ENCODE data around the gene CCDC28B. TPM values are rescaled to one million over a fixed set of nuclear protein-coding genes. Genes with fewer than 3 reads are reported as not detected.

CCDC28B gene
- total and polyA plus RNA-seq, 2 donors (not counting 1 experiment from before 2014, with no cell fraction given), result 10.1 to 12.4 TPM

DNA sequence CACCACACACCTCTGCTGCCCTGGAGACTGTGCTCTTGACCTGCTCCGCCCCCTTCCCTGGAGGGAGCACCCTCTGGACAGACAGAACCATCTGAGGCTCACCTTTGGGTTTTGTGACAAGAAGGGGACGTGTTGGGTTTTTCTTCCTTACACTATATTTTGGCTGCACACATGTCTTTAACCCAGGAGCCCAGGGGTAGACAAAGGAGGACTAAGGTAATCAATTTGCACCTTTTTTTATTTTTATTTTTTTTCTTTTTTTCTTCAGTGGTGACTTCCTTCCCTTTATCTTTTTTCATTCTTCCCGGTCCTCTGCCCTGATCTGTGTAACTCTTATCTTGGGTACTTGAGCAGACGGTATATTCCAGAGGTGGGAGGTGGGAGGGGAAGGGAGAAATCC is 29.4 kb upstream of the CCDC28B start:
- no peak overlapping the region for H3K4me3 ChIP-seq (replicated peaks in 1 of 4; ENCODE audit: control extremely low read depth in 1 of 4, insufficient read depth in 1 of 4, low read depth in 3 of 4, low read length in 4 of 4)
- no peak overlapping the region for H2AFZ ChIP-seq (ENCODE audit: low read length)
- DNase-seq (ENCODE audit: low read depth in 2 of 2), result no peak
- no peaks in the 10 kb centered on the region for H3K27me3 ChIP-seq (ENCODE audit: control insufficient read depth, insufficient read depth, low read length)
- no peak overlapping the region for H3K9ac ChIP-seq (ENCODE audit: insufficient read depth, low read length)
- no peak overlapping the region for H3K4me2 ChIP-seq (ENCODE audit: extremely low read depth, insufficient read depth, low read length)
- no peaks in the 10 kb centered on the region for H4K20me1 ChIP-seq (ENCODE audit: control insufficient read depth, extremely low read depth, insufficient read depth, low read length)
- no peak overlapping the region for H3K27ac ChIP-seq (ENCODE audit: insufficient read depth, low read length)
- no peaks in the 10 kb centered on the region for H3K79me2 ChIP-seq (ENCODE audit: control insufficient read depth, insufficient read depth, low read length)
- TF ChIP-seq EZH2 (IDR thresholded peaks at IDR 0.05; ENCODE audit: low read length, missing control alignments), result no peak
- TF ChIP-seq, protein P1, sequence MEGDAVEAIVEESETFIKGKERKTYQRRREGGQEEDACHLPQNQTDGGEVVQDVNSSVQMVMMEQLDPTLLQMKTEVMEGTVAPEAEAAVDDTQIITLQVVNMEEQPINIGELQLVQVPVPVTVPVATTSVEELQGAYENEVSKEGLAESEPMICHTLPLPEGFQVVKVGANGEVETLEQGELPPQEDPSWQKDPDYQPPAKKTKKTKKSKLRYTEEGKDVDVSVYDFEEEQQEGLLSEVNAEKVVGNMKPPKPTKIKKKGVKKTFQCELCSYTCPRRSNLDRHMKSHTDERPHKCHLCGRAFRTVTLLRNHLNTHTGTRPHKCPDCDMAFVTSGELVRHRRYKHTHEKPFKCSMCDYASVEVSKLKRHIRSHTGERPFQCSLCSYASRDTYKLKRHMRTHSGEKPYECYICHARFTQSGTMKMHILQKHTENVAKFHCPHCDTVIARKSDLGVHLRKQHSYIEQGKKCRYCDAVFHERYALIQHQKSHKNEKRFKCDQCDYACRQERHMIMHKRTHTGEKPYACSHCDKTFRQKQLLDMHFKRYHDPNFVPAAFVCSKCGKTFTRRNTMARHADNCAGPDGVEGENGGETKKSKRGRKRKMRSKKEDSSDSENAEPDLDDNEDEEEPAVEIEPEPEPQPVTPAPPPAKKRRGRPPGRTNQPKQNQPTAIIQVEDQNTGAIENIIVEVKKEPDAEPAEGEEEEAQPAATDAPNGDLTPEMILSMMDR (conservative IDR thresholded peaks at IDR 0.05 in 1 of 2, IDR thresholded peaks at IDR 0.05 in 1 of 2; ENCODE audit: low read depth in 1 of 2, low read length in 2 of 2), result no peak
- no peaks in the 10 kb centered on the region for H3K4me1 ChIP-seq (ENCODE audit: control insufficient read depth, extremely low read depth, insufficient read depth, low read length)
- peaks cover 8% of the 10 kb centered on the region for H3K36me3 ChIP-seq (ENCODE audit: control insufficient read depth, insufficient read depth, low read length)
- H3K9me3 ChIP-seq (ENCODE audit: control insufficient read depth, insufficient read depth, low read depth, low read length), result no peaks in the 10 kb centered on the region

DNA sequence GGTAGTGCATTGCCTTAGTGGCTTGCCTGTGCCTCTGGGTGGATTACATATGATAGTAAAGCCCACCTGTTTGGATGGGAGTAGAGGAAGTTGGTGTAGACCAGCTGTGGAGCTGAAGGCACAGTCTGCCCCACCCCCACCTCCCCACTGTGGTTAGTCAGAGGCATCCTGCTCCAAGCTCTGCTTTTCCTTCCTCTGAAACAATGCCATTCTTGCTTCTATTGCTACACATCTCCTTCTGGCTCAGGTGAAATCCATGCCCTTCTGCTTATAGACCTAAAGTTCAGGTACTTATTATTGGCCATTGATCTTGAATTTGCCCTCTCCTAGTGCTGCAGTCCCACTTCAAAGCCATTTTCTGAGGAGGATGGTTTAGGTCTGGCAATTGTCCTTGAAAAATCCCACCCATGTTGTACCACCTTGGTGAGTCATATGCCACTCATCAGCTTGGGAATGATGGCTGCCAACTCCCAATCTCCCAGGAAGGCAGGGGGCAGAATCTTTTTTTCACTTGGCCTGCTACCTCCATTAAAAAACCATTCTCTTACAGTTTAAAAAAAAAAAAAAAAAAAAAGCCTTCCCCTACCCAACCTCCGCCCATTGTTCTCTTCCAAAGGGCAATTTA is 27.7 kb upstream of the CCDC28B start:
- H3K4me1 ChIP-seq (ENCODE audit: control insufficient read depth, extremely low read depth, insufficient read depth, low read length), result no peaks in the 10 kb centered on the region
- no peak overlapping the region for H3K27ac ChIP-seq (ENCODE audit: insufficient read depth, low read length)
- no peaks in the 10 kb centered on the region for H3K79me2 ChIP-seq (ENCODE audit: control insufficient read depth, insufficient read depth, low read length)
- H3K27me3 ChIP-seq (ENCODE audit: control insufficient read depth, insufficient read depth, low read length), result no peaks in the 10 kb centered on the region
- H2AFZ ChIP-seq (ENCODE audit: low read length), result no peak overlapping the region
- H3K9me3 ChIP-seq (ENCODE audit: control insufficient read depth, insufficient read depth, low read depth, low read length), result no peaks in the 10 kb centered on the region
- H3K36me3 ChIP-seq (ENCODE audit: control insufficient read depth, insufficient read depth, low read length), result peaks cover 8% of the 10 kb centered on the region
- TF ChIP-seq, protein P1 (conservative IDR thresholded peaks at IDR 0.05 in 1 of 2, IDR thresholded peaks at IDR 0.05 in 1 of 2; ENCODE audit: low read depth in 1 of 2, low read length in 2 of 2), result no peak
- TF ChIP-seq EZH2 (IDR thresholded peaks at IDR 0.05; ENCODE audit: low read length, missing control alignments), result no peak
- peak in 1 of 2 donors; percentile 18 for DNase-seq (ENCODE audit: low read depth in 2 of 2)
- no peak overlapping the region for H3K4me3 ChIP-seq (replicated peaks in 1 of 4; ENCODE audit: control extremely low read depth in 1 of 4, insufficient read depth in 1 of 4, low read depth in 3 of 4, low read length in 4 of 4)
- H3K4me2 ChIP-seq (ENCODE audit: extremely low read depth, insufficient read depth, low read length), result no peak overlapping the region
- H3K9ac ChIP-seq (ENCODE audit: insufficient read depth, low read length), result no peak overlapping the region
- H4K20me1 ChIP-seq (ENCODE audit: control insufficient read depth, extremely low read depth, insufficient read depth, low read length), result no peaks in the 10 kb centered on the region

DNA sequence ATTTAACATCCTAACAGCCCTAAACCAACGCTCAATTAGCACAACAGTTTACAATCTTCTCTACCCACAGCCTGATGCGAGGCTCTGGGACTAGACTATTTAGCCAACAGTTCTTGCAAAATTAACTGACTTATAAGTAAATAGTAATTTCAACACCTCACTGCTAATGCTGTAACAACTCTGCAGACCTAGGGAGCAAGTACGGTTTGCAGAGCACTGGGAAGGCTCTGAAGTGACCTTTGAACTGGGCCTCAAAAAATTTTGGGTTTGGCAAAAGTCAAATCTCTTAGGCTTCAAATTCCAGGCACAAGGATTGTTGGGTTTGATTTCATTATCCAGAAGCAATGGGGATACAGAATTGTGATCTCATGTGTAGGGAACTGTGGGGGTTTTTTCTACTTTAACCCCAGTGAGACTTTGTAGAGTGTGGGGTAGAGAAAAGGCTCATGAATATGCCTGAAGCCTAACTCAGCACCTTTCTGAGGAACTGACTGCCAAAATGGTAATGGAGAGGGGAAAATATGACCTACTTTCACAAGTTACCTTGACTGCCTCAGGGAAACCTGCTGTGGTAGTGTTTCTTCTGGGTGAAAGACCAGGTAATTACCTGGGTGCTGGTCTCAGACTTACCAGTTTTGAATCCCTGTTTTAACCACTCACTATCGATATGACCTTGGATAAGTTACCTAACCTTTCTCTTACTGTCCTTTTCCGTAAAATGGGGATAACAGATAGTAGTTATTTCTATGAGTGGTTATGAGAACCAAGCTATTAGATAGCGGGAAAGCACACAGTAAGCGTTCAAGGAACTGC is 21.8 kb upstream of the CCDC28B start:
- H3K9me3 ChIP-seq (ENCODE audit: control insufficient read depth, insufficient read depth, low read depth, low read length), result no peaks in the 10 kb centered on the region
- peaks cover 31% of the 10 kb centered on the region for H3K79me2 ChIP-seq (ENCODE audit: control insufficient read depth, insufficient read depth, low read length)
- H3K4me2 ChIP-seq (ENCODE audit: extremely low read depth, insufficient read depth, low read length), result no peak overlapping the region
- peak overlapping the region; percentile 96 for H3K27ac ChIP-seq (ENCODE audit: insufficient read depth, low read length)
- H3K27me3 ChIP-seq (ENCODE audit: control insufficient read depth, insufficient read depth, low read length), result no peaks in the 10 kb centered on the region
- DNase-seq (ENCODE audit: low read depth in 2 of 2), result no peak
- H3K9ac ChIP-seq (ENCODE audit: insufficient read depth, low read length), result peak overlapping the region; percentile 68
- peaks cover 11% of the 10 kb centered on the region for H3K4me1 ChIP-seq (ENCODE audit: control insufficient read depth, extremely low read depth, insufficient read depth, low read length)
- no peaks in the 10 kb centered on the region for H4K20me1 ChIP-seq (ENCODE audit: control insufficient read depth, extremely low read depth, insufficient read depth, low read length)
- peak overlapping the region in 2 of 4 experiments; percentile 51 to 71 for H3K4me3 ChIP-seq (replicated peaks in 1 of 4; ENCODE audit: control extremely low read depth in 1 of 4, insufficient read depth in 1 of 4, low read depth in 3 of 4, low read length in 4 of 4)
- TF ChIP-seq EZH2 (IDR thresholded peaks at IDR 0.05; ENCODE audit: low read length, missing control alignments), result no peak
- TF ChIP-seq, protein P1 (conservative IDR thresholded peaks at IDR 0.05 in 1 of 2, IDR thresholded peaks at IDR 0.05 in 1 of 2; ENCODE audit: low read depth in 1 of 2, low read length in 2 of 2), result no peak
- peaks cover 5% of the 10 kb centered on the region for H3K36me3 ChIP-seq (ENCODE audit: control insufficient read depth, insufficient read depth, low read length)
- peak overlapping the region; percentile 92 for H2AFZ ChIP-seq (ENCODE audit: low read length)
